ENCODE data around the gene TAF6L.

DNA sequence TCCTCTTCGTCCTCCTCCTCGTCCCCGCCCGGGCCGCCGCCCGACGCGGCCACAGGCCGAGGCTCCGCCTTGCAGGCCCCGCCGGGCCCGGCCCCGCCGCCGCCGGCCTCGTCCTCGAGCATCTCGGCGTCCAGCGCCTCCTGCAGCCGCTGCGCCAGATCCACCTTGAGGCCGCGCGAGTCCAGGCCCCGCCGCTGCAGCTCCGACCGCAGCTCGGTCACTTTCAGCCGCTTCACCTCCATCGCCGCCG, 44.4 kb upstream of the TAF6L start:
- TF ChIP-seq, protein P1, sequence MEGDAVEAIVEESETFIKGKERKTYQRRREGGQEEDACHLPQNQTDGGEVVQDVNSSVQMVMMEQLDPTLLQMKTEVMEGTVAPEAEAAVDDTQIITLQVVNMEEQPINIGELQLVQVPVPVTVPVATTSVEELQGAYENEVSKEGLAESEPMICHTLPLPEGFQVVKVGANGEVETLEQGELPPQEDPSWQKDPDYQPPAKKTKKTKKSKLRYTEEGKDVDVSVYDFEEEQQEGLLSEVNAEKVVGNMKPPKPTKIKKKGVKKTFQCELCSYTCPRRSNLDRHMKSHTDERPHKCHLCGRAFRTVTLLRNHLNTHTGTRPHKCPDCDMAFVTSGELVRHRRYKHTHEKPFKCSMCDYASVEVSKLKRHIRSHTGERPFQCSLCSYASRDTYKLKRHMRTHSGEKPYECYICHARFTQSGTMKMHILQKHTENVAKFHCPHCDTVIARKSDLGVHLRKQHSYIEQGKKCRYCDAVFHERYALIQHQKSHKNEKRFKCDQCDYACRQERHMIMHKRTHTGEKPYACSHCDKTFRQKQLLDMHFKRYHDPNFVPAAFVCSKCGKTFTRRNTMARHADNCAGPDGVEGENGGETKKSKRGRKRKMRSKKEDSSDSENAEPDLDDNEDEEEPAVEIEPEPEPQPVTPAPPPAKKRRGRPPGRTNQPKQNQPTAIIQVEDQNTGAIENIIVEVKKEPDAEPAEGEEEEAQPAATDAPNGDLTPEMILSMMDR (IDR thresholded peaks at IDR 0.05) = no peak
- no peak for TF ChIP-seq POLR2A (IDR thresholded peaks at IDR 0.05)
